WTC11 (cell line): Measurements from ENCODE around the gene BPIFB4. TPM values are rescaled to one million over a fixed set of nuclear protein-coding genes. Genes with fewer than 3 reads are reported as not detected.

Experiments used
- ATAC-seq: fragments of 200-7000 bp; cut with Tn5 transposase; 2 replicates; pipeline ENCODE4 v1.10.0; 2021; ENCODE audit warnings: mild to moderate bottlenecking, moderate library complexity
- CTCF ChIA-PET: fragments of 300-600 bp; sonication (Branson Sonifier 250); formaldehyde crosslinking; loops from one replicate; lab custom pipeline; 2021; ENCODE audit warnings: antibody characterized with exemption; lab: Charles Lee
- POLR2A ChIA-PET: fragments of 350-600 bp; sonication (Branson Sonifier 250); formaldehyde crosslinking; loops from one replicate; lab custom pipeline; 2021; ENCODE audit warnings: antibody characterized with exemption; lab: Charles Lee
- DNase-seq: peaks from one replicate; pipeline ENCODE4 v3.0.0; 2021; ENCODE audit warnings: low spot score
- H3K27ac Mint-ChIP-seq: 2 replicates; pipeline ENCODE4 v1.8.0; 2021; ENCODE audit warnings: mixed read lengths
- H3K27me3 Mint-ChIP-seq: 2 replicates; pipeline ENCODE4 v1.8.0; 2021; ENCODE audit warnings: low read depth, mild to moderate bottlenecking, moderate library complexity, mixed read lengths
- H3K36me3 Mint-ChIP-seq: 2 replicates; pipeline ENCODE4 v1.8.0; 2021; ENCODE audit warnings: mixed read lengths
- H3K4me1 Mint-ChIP-seq: 2 replicates; pipeline ENCODE4 v1.8.0; 2022; ENCODE audit warnings: mixed read lengths
- H3K4me3 Mint-ChIP-seq: 2 replicates; pipeline ENCODE4 v1.8.0; 2021; ENCODE audit warnings: mild to moderate bottlenecking, moderate library complexity, mixed read lengths
- H3K9me3 Mint-ChIP-seq: 2 replicates; pipeline ENCODE4 v1.8.0; 2021; ENCODE audit warnings: mixed read lengths
- ESRRA ChIP-seq: sonication (generic); formaldehyde crosslinking; IDR thresholded peaks from 2 replicates; pipeline ENCODE4 v1.8.1; 2022; ENCODE audit warnings: mild to moderate bottlenecking, missing genetic modification reagents, borderline replicate concordance
- HMGA2 ChIP-seq: fragments of 250-450 bp; sonication (Bioruptor Pico); IDR thresholded peaks from 2 replicates; pipeline ENCODE4 v1.4.0; 2021; ENCODE audit warnings: mild to moderate bottlenecking, moderate library complexity
- IRF2 ChIP-seq: sonication (generic); formaldehyde crosslinking; IDR thresholded peaks from 2 replicates; pipeline ENCODE4 v1.8.0; 2022; ENCODE audit warnings: low read depth, missing genetic modification reagents, borderline replicate concordance
- KAT7 ChIP-seq: sonication (generic); formaldehyde crosslinking; IDR thresholded peaks from 2 replicates; pipeline ENCODE4 v1.8.1; 2023; ENCODE audit warnings: missing genetic modification reagents, mild to moderate bottlenecking, borderline replicate concordance
- NR3C1 ChIP-seq: sonication (generic); formaldehyde crosslinking; conservative IDR thresholded peaks from 2 replicates; pipeline ENCODE4 v1.8.1; 2023; ENCODE audit warnings: low read depth, mild to moderate bottlenecking, missing genetic modification reagents
- RELA ChIP-seq: sonication (generic); formaldehyde crosslinking; IDR thresholded peaks from 2 replicates; pipeline ENCODE4 v1.8.1; 2022; ENCODE audit warnings: missing genetic modification reagents, mild to moderate bottlenecking, borderline replicate concordance
- RORB ChIP-seq: fragments of 250-450 bp; sonication (Bioruptor Pico); IDR thresholded peaks from 2 replicates; pipeline ENCODE4 v1.9.0; 2021; ENCODE audit warnings: mild to moderate bottlenecking
- TCF7 ChIP-seq: sonication (generic); formaldehyde crosslinking; IDR thresholded peaks from 2 replicates; pipeline ENCODE4 v1.8.0; 2022; ENCODE audit warnings: mild to moderate bottlenecking, low read depth, missing genetic modification reagents, moderate library complexity
- total RNA-seq: library from RNA; stranded (reverse); gene quantifications from 3 replicates; pipeline ENCODE4 v1.2.3, GENCODE V29; 2021
- TF ChIP-seq, protein P1 (sequence below): sonication (generic); formaldehyde crosslinking; IDR thresholded peaks from 2 replicates; pipeline ENCODE4 v1.8.1; 2023; ENCODE audit warnings: mild to moderate bottlenecking, missing genetic modification reagents
- TF ChIP-seq, protein P2 (sequence below): fragments of 250-450 bp; sonication (Bioruptor Pico); IDR thresholded peaks from 2 replicates; pipeline ENCODE4 v1.9.0; 2021; ENCODE audit warnings: mild to moderate bottlenecking
- TF ChIP-seq, protein P3 (sequence below): fragments of 250-450 bp; sonication (Bioruptor Pico); conservative IDR thresholded peaks from 2 replicates; pipeline ENCODE4 v1.9.0; 2021; ENCODE audit warnings: mild to moderate bottlenecking
- TF ChIP-seq, protein P4 (sequence below): sonication (generic); formaldehyde crosslinking; conservative IDR thresholded peaks from 2 replicates; pipeline ENCODE4 v1.8.1; 2022; ENCODE audit warnings: mild to moderate bottlenecking, missing genetic modification reagents
- TF ChIP-seq, protein P5 (sequence below): sonication (generic); formaldehyde crosslinking; IDR thresholded peaks from 2 replicates; pipeline ENCODE4 v1.8.1; 2022; ENCODE audit warnings: low read depth, mild to moderate bottlenecking, moderate library complexity, missing genetic modification reagents, borderline replicate concordance
- TF ChIP-seq, protein P6 (sequence below): fragments of 250-450 bp; sonication (Bioruptor Pico); IDR thresholded peaks from 2 replicates; pipeline ENCODE4 v1.9.0; 2021; ENCODE audit warnings: mild to moderate bottlenecking, borderline replicate concordance

BPIFB4 gene
- total RNA-seq, 1 experiment from 2014 or later, result not detected

DNA sequence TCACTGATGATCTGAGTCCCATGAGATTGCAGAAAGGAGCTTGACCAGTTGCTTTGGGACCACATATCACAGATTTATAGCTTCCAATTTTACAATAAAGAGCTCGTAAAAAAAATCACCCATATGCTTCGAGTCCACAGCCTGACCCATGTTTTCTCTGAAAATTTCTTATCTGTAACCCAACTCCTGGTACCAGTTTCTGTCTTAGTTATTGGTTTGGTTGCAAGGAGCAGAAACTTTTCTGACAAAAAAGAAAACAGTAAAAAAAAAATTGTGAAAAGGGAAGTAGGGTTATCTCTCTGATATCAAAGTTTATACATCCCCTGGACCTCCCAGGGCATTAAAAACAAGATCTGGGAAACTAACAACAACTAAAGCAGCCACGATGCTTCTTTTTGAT, 57.8 kb downstream of the BPIFB4 start (continued):
- TF ChIP-seq, protein P1, sequence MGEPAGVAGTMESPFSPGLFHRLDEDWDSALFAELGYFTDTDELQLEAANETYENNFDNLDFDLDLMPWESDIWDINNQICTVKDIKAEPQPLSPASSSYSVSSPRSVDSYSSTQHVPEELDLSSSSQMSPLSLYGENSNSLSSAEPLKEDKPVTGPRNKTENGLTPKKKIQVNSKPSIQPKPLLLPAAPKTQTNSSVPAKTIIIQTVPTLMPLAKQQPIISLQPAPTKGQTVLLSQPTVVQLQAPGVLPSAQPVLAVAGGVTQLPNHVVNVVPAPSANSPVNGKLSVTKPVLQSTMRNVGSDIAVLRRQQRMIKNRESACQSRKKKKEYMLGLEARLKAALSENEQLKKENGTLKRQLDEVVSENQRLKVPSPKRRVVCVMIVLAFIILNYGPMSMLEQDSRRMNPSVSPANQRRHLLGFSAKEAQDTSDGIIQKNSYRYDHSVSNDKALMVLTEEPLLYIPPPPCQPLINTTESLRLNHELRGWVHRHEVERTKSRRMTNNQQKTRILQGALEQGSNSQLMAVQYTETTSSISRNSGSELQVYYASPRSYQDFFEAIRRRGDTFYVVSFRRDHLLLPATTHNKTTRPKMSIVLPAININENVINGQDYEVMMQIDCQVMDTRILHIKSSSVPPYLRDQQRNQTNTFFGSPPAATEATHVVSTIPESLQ, result no peak
- TF ChIP-seq ESRRA (CRISPR knock-in tag), result no peak
- TF ChIP-seq, all 79 proteins: peak for 0

DNA sequence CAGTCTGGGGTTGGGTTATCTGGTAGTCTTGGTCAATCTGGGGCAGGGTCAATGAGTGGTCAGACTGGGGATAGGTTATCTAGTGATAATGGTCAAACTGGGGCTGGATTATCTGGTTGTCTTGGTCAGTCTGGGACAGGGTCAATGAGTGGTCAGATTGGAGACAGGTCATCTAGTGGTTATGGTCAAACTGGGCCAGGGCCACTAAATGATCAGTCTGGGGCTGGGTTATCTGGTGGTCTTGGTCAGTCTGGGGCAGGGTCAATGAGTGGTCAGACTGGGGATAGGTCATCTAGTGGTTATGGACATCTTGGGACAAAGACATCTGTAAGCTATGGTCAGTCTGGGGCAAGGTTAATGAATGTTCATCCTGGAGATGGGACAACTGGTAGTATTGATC, 60.0 kb downstream of the BPIFB4 start:
- H3K27me3 Mint-ChIP-seq, result peaks cover 21% of the 10 kb centered on the region
- ATAC-seq, result no peak
- peaks cover 22% of the 10 kb centered on the region; the same call in 1 of the 2 replicates for H3K9me3 Mint-ChIP-seq
- H3K4me3 Mint-ChIP-seq, result no peak overlapping the region
- H3K27ac Mint-ChIP-seq, result no peak overlapping the region
- H3K36me3 Mint-ChIP-seq, result no peaks in the 10 kb centered on the region
- TF ChIP-seq RELA (no peak), TCF7 (CRISPR knock-in tag) (no peak), KAT7 (CRISPR knock-in tag) (no peak), RORB (CRISPR knock-in tag) (no peak)
- TF ChIP-seq, protein P2, sequence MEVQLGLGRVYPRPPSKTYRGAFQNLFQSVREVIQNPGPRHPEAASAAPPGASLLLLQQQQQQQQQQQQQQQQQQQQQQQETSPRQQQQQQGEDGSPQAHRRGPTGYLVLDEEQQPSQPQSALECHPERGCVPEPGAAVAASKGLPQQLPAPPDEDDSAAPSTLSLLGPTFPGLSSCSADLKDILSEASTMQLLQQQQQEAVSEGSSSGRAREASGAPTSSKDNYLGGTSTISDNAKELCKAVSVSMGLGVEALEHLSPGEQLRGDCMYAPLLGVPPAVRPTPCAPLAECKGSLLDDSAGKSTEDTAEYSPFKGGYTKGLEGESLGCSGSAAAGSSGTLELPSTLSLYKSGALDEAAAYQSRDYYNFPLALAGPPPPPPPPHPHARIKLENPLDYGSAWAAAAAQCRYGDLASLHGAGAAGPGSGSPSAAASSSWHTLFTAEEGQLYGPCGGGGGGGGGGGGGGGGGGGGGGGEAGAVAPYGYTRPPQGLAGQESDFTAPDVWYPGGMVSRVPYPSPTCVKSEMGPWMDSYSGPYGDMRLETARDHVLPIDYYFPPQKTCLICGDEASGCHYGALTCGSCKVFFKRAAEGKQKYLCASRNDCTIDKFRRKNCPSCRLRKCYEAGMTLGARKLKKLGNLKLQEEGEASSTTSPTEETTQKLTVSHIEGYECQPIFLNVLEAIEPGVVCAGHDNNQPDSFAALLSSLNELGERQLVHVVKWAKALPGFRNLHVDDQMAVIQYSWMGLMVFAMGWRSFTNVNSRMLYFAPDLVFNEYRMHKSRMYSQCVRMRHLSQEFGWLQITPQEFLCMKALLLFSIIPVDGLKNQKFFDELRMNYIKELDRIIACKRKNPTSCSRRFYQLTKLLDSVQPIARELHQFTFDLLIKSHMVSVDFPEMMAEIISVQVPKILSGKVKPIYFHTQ (CRISPR knock-in tag), result no peak
- TF ChIP-seq, all 79 proteins: peak for 0
- POLR2A ChIA-PET, result no interaction called here
- H3K4me1 Mint-ChIP-seq, result no peaks in the 10 kb centered on the region
- DNase-seq, result no peak
- CTCF ChIA-PET, result no interaction called here

DNA sequence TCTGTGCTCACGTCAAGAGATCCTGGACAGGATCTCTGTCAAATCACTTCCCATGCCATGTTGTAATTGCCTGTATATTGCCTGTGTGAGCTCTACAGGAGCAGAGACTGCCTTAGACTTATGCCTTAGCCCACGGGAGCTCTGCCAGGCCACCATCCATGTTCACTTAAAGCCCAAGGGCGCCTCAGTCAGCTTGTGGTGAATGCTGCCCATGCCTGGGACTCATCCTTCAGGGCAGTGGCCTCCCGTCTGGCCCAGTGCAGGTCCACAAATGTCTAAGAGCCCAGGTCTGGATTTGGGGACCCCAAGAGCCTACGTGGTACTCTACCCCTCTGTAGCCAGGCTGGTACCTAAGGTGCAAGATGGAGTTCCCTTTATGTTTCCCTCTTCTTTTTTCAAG, 66.1 kb downstream of the BPIFB4 start:
- ATAC-seq (no peak), DNase-seq (no peak)
- Mint-ChIP-seq H3K27me3 (peaks cover 24% of the 10 kb centered on the region), H3K4me1 (no peaks in the 10 kb centered on the region), H3K4me3 (no peak overlapping the region), H3K27ac (no peak overlapping the region), H3K9me3 (peaks cover 14% of the 10 kb centered on the region), H3K36me3 (no peaks in the 10 kb centered on the region)
- ChIA-PET POLR2A (no interaction called here), CTCF (no interaction called here)
- TF ChIP-seq NR3C1 (CRISPR knock-in tag), result no peak
- TF ChIP-seq, protein P3, sequence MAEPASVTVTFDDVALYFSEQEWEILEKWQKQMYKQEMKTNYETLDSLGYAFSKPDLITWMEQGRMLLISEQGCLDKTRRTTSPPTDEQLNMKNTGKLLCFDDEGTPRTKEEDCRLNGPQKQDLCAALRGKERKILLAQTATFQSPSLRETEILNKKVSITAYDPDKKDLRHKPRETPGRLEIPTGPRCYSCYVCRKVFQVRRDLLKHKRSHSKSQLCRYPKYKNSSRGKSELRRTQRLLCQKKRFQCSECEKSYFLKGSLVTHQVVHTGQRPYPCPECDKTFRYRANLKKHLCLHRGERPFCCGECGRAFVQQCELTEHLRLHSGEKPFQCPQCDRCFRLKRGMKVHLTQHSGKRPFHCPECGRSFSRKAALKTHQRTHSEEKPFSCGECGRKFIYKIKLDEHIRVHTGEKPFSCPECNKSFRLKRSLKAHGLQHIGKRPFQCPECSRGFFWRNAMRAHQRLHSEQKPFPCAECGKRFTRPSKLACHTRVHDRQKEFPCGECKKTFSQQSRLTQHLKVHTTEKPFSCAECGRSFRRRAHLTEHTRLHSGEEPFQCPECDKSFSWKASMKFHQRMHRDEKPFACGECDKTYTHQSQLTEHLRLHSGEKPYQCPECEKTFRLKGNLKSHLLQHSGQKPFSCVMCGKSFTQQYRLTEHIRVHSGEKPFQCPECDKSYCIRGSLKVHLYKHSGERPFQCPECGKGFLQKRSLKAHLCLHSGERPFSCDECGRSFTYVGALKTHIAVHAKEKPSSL (CRISPR knock-in tag), result no peak
- TF ChIP-seq, protein P4, sequence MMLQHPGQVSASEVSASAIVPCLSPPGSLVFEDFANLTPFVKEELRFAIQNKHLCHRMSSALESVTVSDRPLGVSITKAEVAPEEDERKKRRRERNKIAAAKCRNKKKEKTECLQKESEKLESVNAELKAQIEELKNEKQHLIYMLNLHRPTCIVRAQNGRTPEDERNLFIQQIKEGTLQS (CRISPR knock-in tag), result no peak
- TF ChIP-seq IRF2 (CRISPR knock-in tag), result no peak
- TF ChIP-seq, protein P5, sequence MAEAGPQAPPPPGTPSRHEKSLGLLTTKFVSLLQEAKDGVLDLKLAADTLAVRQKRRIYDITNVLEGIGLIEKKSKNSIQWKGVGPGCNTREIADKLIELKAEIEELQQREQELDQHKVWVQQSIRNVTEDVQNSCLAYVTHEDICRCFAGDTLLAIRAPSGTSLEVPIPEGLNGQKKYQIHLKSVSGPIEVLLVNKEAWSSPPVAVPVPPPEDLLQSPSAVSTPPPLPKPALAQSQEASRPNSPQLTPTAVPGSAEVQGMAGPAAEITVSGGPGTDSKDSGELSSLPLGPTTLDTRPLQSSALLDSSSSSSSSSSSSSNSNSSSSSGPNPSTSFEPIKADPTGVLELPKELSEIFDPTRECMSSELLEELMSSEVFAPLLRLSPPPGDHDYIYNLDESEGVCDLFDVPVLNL (CRISPR knock-in tag), result no peak
- TF ChIP-seq, protein P6, sequence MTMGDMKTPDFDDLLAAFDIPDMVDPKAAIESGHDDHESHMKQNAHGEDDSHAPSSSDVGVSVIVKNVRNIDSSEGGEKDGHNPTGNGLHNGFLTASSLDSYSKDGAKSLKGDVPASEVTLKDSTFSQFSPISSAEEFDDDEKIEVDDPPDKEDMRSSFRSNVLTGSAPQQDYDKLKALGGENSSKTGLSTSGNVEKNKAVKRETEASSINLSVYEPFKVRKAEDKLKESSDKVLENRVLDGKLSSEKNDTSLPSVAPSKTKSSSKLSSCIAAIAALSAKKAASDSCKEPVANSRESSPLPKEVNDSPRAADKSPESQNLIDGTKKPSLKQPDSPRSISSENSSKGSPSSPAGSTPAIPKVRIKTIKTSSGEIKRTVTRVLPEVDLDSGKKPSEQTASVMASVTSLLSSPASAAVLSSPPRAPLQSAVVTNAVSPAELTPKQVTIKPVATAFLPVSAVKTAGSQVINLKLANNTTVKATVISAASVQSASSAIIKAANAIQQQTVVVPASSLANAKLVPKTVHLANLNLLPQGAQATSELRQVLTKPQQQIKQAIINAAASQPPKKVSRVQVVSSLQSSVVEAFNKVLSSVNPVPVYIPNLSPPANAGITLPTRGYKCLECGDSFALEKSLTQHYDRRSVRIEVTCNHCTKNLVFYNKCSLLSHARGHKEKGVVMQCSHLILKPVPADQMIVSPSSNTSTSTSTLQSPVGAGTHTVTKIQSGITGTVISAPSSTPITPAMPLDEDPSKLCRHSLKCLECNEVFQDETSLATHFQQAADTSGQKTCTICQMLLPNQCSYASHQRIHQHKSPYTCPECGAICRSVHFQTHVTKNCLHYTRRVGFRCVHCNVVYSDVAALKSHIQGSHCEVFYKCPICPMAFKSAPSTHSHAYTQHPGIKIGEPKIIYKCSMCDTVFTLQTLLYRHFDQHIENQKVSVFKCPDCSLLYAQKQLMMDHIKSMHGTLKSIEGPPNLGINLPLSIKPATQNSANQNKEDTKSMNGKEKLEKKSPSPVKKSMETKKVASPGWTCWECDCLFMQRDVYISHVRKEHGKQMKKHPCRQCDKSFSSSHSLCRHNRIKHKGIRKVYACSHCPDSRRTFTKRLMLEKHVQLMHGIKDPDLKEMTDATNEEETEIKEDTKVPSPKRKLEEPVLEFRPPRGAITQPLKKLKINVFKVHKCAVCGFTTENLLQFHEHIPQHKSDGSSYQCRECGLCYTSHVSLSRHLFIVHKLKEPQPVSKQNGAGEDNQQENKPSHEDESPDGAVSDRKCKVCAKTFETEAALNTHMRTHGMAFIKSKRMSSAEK (CRISPR knock-in tag), result no peak
- no peak for TF ChIP-seq HMGA2 (CRISPR knock-in tag)
